Breast epithelium (tissue), 4 donors: ENCODE measurements around the gene PASD1. TPM values are rescaled to one million over a fixed set of nuclear protein-coding genes. Genes with fewer than 3 reads are reported as not detected.
"Not testable (repeated sequence)": the region's sequence is repeated elsewhere in the genome, so short reads cannot be mapped to it uniquely, and the experiment has no call there.

Source experiments
- DNase-seq, 2 donors: peaks; one replicate each; pipeline ENCODE4 v3.0.0-alpha.2; 2019; ENCODE audit warnings: low spot score in 2 of 2
- H3K27ac ChIP-seq, 2 donors: fragments of 200-600 bp; sonication (generic) in 1 of 2; one replicate each; pipeline ENCODE4 v1.5.1; 2016 to 2019; ENCODE audit warnings: mild to moderate bottlenecking in 1 of 2
- H3K27me3 ChIP-seq, 2 donors: fragments of 200-600 bp; sonication (generic) in 1 of 2; one replicate each; pipeline versions ENCODE4 v1.5.1 to v1.6.0; 2017 to 2019; ENCODE audit warnings: control low read depth in 1 of 2, mild to moderate bottlenecking in 1 of 2
- H3K36me3 ChIP-seq: fragments of 200-600 bp; one replicate; pipeline ENCODE4 v1.5.1; 2019
- H3K4me1 ChIP-seq, 2 donors: fragments of 200-600 bp; sonication (generic); one replicate each; pipeline ENCODE4 v1.5.1; 2016 to 2019; ENCODE audit warnings: control low read depth in 1 of 2
- H3K4me3 ChIP-seq, 3 donors: fragments of 200-600 bp; sonication (generic); 1 replicate in 2 of 3; 2 replicates in 1 of 3; pipeline ENCODE4 v1.5.1; 2016 to 2019; ENCODE audit warnings: mild to moderate bottlenecking in 3 of 3, moderate library complexity in 2 of 3
- H3K9me3 ChIP-seq, 2 donors: fragments of 200-600 bp; sonication (generic) in 1 of 2; one replicate each; pipeline ENCODE4 v1.5.1; 2016 to 2019; ENCODE audit warnings: control low read depth in 1 of 2
- CTCF ChIP-seq, 3 donors: fragments of 450-650 bp; IDR thresholded peaks; one replicate each; pipeline ENCODE4 v1.5.1; 2016 to 2017; ENCODE audit warnings: antibody characterized with exemption in 3 of 3, mild to moderate bottlenecking in 3 of 3, moderate library complexity in 3 of 3
- POLR2A ChIP-seq: fragments of 450-650 bp; IDR thresholded peaks from one replicate; pipeline ENCODE4 v1.6.1; 2016; ENCODE audit warnings: antibody characterized with exemption, mild to moderate bottlenecking, moderate library complexity
- POLR2AphosphoS5 ChIP-seq, 3 donors: sonication (generic); formaldehyde crosslinking; IDR thresholded peaks; one replicate each; pipeline ENCODE4 v1.6.1; 2017; ENCODE audit warnings: antibody characterized with exemption in 3 of 3
- intact Hi-C: fragments of 100-400 bp; cut with DNase I; formaldehyde crosslinking; loops from one replicate; pipeline ENCODE4 v1.15.1; 2023; ENCODE audit warnings: low total_unique reads
- total RNA-seq, 3 donors: library from RNA; depleted of rRNA; stranded (reverse); fragments of >200 nt; gene quantifications; one replicate each; pipeline ENCODE4 v1.1.0, GENCODE V29; 2016

PASD1 gene
- total RNA-seq, 3 donors from 2014 or later = not detected

DNA sequence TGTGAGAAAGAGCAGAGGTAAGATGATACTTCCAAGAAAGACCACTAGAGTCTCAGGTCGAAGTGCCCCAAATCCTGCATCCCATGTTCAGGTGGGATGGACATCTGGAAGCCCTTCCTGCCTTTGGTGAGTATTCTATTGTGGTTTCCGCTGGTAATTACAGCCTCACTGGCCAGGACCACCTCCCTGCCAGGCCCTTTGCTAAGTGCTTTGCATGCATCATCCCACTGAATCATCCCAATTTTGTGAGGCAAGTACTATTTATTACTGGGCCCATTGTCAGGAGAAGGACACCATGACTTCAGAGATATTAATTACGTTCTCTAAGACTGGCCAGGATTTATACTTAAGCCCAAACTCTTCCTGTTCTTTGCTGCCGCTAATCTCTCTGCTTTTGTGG is 10.7 kb upstream of the PASD1 start:
- H3K27ac ChIP-seq = no peak overlapping the region
- H3K4me1 ChIP-seq = no peaks in the 10 kb centered on the region
- H3K4me3 ChIP-seq = no peak overlapping the region
- H3K36me3 ChIP-seq = no peaks in the 10 kb centered on the region
- intact Hi-C loops = no loop called here
- TF ChIP-seq POLR2A (no peak), CTCF (IDR thresholded peaks at IDR 0.05) (no peak), POLR2AphosphoS5 (IDR thresholded peaks at IDR 0.05) (no peak)
- no peak for DNase-seq
- H3K27me3 ChIP-seq = no peaks in the 10 kb centered on the region
- no peaks in the 10 kb centered on the region for H3K9me3 ChIP-seq

DNA sequence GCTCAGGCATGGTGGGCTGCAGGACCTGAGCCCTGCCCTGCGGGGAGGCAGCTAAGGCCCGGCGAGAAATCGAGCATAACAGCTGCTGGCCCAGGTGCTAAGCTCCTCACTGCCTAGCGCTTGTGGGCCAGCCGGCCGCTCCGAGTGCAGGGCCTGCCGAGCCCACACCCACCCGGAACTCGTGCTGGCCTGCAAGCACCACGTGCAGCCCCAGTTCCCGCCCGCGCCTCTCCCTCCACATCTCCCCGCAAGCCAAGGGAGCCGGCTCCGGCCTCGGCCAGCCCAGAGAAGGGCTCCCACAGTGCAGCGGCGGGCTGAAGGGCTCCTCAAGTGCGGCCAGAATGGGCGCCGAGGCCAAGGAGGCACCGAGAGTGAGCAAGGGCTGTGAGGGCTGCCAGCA is 8.2 kb upstream of the PASD1 start:
- intact Hi-C loops, H3K9me3 ChIP-seq, H3K4me3 ChIP-seq, H3K4me1 ChIP-seq, H3K36me3 ChIP-seq, DNase-seq, H3K27me3 ChIP-seq, H3K27ac ChIP-seq: not testable (repeated sequence)

- peaks cover 0 to 12% of the 10 kb centered on the region in 2 donors for H3K27me3 ChIP-seq
- intact Hi-C loops, H3K9me3 ChIP-seq, H3K4me1 ChIP-seq, DNase-seq, H3K27ac ChIP-seq, H3K4me3 ChIP-seq, H3K36me3 ChIP-seq: not testable (repeated sequence)
Observed at GRCh38 chrX:151562485-151562884, 990 bp upstream of the PASD1 start.

DNA sequence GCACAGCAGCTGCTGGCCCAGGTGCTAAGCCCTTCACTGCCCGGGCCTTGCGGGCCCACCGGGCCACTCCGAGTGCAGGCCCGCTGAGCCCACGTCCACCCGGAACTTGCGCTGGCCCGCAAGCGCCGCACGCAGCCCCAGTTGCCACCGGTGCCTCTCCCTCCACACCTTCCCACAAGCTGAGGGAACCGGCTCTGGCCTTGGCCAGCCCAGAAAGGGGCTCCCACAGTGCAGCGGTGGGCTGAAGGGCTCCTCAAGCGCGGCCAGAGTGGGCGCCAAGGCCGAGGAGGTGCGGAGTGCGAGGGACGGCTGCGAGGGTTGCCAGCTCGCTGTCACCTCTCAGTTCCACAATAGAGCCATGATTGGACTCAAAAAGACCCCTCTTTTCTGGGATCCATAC is 472 bp upstream of the PASD1 start:
- intact Hi-C loops, DNase-seq, H3K4me1 ChIP-seq, H3K27ac ChIP-seq, H3K9me3 ChIP-seq, H3K36me3 ChIP-seq, H3K4me3 ChIP-seq: not testable (repeated sequence)
- H3K27me3 ChIP-seq = peaks cover 0 to 14% of the 10 kb centered on the region in 2 donors

- no peak overlapping the region for H3K27ac ChIP-seq
- no peaks in the 10 kb centered on the region for H3K36me3 ChIP-seq
- H3K4me3 ChIP-seq = no peak overlapping the region
- H3K4me1 ChIP-seq = no peaks in the 10 kb centered on the region
- H3K9me3 ChIP-seq = peaks cover 4 to 5% of the 10 kb centered on the region in 2 donors
- TF ChIP-seq POLR2AphosphoS5 (IDR thresholded peaks at IDR 0.05) = no peak
- no peak for TF ChIP-seq CTCF (IDR thresholded peaks at IDR 0.05)
- no peak for TF ChIP-seq POLR2A
- peaks cover 0 to 18% of the 10 kb centered on the region in 2 donors for H3K27me3 ChIP-seq
- no peak for DNase-seq
- intact Hi-C loops = no loop called here
Observed at GRCh38 chrX:151564035-151564434, 560 bp downstream of the PASD1 start.

GRCh38 chrX:151566872-151567271 is 3.4 kb downstream of the PASD1 start:
- H3K4me1 ChIP-seq, H3K27ac ChIP-seq, H3K36me3 ChIP-seq, H3K9me3 ChIP-seq, DNase-seq, intact Hi-C loops, H3K4me3 ChIP-seq: not testable (repeated sequence)
- H3K27me3 ChIP-seq = peaks cover 0 to 29% of the 10 kb centered on the region in 2 donors

DNA sequence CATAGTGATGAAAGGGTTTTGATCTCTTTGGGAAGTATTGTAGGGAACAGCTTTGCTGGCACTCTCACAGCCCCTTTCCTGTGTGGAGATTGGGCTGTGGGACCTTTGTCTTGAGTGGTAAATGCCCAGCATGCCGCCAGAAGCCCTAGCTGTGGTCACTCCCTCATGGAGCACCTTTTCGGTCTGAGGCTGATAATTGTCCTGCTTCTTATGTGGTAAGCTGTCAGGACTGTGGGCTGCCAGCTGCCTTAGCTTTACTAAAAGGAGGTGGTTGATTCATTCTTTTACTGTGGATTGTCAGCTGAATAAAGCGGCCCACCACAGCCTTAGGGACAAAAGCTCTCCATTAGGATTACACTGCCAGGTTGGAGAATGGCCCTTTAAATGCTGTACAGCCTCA is 7.1 kb downstream of the PASD1 start:
- Histone ChIP-seq H3K27me3 (peaks cover 0 to 34% of the 10 kb centered on the region in 2 donors), H3K27ac (no peak overlapping the region), H3K4me1 (no peaks in the 10 kb centered on the region), H3K36me3 (no peaks in the 10 kb centered on the region), H3K9me3 (no peaks in the 10 kb centered on the region), H3K4me3 (no peak overlapping the region)
- TF ChIP-seq POLR2AphosphoS5 (IDR thresholded peaks at IDR 0.05) (no peak), POLR2A (no peak), CTCF (IDR thresholded peaks at IDR 0.05) (no peak)
- no peak for DNase-seq
- intact Hi-C loops = no loop called here

DNA sequence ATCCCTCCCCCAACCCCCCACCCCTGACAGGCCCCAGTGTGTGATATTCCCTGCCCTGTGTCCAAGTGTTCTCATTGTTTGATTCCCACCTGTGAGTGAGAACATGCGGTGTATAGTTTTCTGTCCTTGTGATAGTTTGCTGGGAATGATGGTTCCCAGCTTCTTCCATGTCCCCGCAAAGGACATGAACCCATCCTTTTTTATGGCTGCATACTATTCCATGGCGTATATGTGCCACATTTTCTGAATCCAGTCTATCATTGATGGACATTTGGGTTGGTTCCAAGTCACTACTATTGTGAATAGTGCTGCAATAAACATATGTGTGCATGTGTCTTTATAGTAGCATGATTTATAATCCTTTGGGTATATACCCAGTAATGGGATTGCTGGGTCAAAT is 29.9 kb downstream of the PASD1 start:
- H3K9me3 ChIP-seq, intact Hi-C loops, H3K36me3 ChIP-seq, H3K27ac ChIP-seq, H3K4me3 ChIP-seq, H3K27me3 ChIP-seq, DNase-seq, H3K4me1 ChIP-seq: not testable (repeated sequence)
